Measurements from ENCODE around the gene PDE1A.
A peak's percentile ranks its signal among the peaks of the same experiment; 100 is the strongest.

Gene PDE1A

DNA sequence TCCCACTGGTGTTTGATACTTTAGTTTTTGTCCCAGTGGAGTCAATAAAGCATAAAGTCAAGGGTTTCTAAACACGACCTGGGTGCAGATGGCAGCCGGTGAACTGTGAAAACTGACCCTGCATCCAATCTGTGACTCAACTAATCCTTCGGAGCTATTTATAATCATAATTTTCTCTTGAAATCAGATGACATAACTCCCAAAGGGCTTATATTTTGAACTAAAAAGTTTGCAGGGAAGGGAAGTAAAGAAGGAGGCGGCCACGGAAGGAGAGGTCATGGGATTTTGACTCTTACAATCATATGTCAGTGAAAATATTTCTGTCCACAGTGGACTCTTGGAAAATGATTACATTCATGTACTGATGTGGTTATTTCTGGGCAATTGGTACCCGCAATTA, 178.5 kb downstream of the PDE1A start:
- H3K4me3 ChIP-seq (ENCODE audit: low read depth, low read length), result no peak overlapping the region
- no peak for DNase-seq (ENCODE audit: low read depth)
- TF ChIP-seq, protein P1, sequence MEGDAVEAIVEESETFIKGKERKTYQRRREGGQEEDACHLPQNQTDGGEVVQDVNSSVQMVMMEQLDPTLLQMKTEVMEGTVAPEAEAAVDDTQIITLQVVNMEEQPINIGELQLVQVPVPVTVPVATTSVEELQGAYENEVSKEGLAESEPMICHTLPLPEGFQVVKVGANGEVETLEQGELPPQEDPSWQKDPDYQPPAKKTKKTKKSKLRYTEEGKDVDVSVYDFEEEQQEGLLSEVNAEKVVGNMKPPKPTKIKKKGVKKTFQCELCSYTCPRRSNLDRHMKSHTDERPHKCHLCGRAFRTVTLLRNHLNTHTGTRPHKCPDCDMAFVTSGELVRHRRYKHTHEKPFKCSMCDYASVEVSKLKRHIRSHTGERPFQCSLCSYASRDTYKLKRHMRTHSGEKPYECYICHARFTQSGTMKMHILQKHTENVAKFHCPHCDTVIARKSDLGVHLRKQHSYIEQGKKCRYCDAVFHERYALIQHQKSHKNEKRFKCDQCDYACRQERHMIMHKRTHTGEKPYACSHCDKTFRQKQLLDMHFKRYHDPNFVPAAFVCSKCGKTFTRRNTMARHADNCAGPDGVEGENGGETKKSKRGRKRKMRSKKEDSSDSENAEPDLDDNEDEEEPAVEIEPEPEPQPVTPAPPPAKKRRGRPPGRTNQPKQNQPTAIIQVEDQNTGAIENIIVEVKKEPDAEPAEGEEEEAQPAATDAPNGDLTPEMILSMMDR (IDR thresholded peaks at IDR 0.05; ENCODE audit: insufficient read depth, low read depth, low read length, missing control alignments), result no peak

DNA sequence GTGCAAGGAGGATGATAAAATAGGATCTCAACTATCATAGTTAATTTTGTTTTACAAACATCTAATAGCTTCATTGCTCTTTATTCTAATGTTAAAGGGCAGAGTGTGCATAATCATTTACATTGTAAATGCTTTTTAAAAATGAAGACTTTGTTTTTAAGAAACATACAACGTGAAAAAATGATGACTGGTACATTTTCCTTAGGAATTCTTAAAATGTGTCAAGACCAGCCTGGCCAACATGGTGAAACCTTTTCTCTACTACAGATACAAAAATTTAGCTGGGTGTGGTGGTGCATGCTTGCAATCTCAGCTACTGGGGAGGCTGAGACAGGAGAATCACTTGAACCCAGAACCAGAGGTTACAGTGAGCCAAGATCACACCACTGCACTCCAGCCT, 179.0 kb downstream of the PDE1A start:
- no peak for DNase-seq (ENCODE audit: low read depth)
- no peak overlapping the region for H3K4me3 ChIP-seq (ENCODE audit: low read depth, low read length)
- TF ChIP-seq, protein P1 (IDR thresholded peaks at IDR 0.05; ENCODE audit: insufficient read depth, low read depth, low read length, missing control alignments), result no peak

DNA sequence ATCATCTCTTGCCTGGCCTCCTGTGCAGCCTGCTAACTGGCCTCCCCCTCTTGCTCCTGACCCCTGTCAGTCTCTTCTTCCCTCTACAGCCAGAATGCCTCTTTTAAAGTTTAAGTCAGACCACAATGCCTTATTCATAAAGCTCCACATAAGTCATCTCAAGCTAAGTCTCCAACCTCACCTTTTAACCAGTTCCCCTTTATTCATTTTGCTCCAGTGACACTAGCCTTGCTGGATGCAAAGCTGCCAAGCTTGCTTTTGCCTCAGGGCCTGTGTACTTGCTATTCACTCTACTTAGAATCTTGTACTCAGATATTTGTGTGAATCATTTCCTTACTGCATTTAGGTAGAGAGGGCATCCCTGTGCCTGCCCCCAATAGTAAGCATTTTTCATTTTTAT, 180.9 kb downstream of the PDE1A start:
- peak; percentile 13 for DNase-seq (ENCODE audit: low read depth)
- no peak overlapping the region for H3K4me3 ChIP-seq (ENCODE audit: low read depth, low read length)
- TF ChIP-seq, protein P1 (IDR thresholded peaks at IDR 0.05; ENCODE audit: insufficient read depth, low read depth, low read length, missing control alignments), result no peak

DNA sequence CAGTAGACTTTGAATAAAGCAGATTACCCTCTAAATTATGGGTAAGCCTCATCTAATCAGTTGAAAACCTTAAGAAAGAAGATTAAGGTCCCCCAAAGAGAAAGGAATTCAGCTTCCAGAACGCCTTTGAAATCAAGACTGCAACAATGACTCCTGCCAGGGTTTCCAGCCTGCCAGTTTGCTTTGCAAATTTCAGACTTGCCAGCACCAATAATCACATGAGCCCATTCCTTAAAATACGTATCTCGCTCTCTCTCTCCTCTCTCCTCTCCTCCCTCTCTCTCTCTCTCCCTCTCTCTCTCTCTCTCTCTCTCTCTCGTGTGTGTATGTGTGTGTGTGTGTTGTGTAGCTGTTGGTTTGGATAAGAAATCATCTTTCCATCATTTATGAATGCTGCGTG, 184.2 kb downstream of the PDE1A start:
- DNase-seq (ENCODE audit: low read depth), result no peak

DNA sequence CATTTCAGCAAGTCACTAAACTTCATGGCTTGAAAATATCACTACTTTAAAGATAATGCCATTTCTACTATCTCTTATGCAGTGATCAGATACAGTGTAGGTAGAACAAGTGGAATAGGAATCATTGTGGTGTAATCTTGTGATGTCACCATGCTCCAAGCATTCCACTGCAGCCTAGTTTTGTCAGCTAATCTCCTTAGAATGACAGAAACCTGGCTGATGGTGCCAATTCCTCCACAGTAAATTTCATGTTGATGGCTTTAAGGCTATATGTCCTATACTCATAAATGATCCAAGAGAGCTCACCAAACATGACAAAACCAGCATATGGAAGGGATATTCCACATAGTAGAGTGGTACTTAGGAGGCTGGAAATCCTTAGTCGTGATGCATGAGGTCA, 184.9 kb downstream of the PDE1A start:
- DNase-seq (ENCODE audit: low read depth), result no peak
- H3K4me3 ChIP-seq (ENCODE audit: low read depth, low read length), result no peak overlapping the region
- TF ChIP-seq, protein P1 (IDR thresholded peaks at IDR 0.05; ENCODE audit: insufficient read depth, low read depth, low read length, missing control alignments), result no peak

More for the DNA sequence above, 184.2 kb downstream of the PDE1A start:
- no peak overlapping the region for H3K4me3 ChIP-seq (ENCODE audit: low read depth, low read length)
- TF ChIP-seq, protein P1 (IDR thresholded peaks at IDR 0.05; ENCODE audit: insufficient read depth, low read depth, low read length, missing control alignments), result no peak

DNA sequence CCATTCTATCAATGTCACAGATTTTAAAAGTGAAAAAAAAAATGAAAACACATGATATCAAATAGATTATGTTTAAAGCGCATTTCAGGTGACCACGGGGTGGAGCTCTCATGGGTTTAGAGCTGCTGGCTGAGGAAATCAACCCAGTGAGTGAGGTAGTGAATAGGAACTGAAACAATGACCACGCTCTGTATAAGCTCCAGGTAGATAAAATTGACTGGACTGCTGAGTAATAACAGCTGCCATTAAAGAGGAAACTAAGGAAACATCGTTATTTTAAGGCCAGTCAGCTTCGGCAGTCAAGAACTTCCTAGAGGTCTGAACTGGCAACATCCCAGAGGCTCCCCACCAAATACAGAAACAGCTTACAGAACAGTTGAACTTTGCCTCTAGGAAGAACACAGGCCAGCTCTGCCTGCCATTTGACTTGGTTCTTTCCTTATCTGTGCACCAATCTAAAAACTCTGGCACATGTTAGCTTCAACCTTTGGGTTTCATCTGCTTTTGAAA, 185.9 kb downstream of the PDE1A start:
- DNase-seq (ENCODE audit: low read depth), result peak; percentile 77
- TF ChIP-seq, protein P1 (IDR thresholded peaks at IDR 0.05; ENCODE audit: insufficient read depth, low read depth, low read length, missing control alignments), result peak; percentile 51
- no peak overlapping the region for H3K4me3 ChIP-seq (ENCODE audit: low read depth, low read length)

DNA sequence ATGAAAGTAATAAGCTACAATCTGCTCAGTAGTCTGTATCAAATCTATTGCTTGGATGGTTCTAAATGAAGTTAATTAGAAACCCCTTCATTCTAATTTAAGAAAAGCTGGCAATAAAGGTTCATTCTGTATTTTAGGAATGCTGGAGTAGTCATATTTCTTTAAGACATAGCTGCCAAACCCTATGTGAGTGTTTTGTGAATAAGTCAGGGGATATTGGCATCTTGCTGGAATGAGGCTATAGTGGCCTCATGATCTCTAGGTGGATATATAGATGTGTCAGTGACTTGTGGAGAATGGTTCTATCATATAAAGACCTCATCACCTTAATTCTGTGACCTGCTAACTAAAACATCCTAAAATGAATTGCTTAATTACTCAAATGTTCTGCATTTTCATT, 196.3 kb downstream of the PDE1A start:
- no peak overlapping the region for H3K4me3 ChIP-seq (ENCODE audit: low read depth, low read length)
- TF ChIP-seq, protein P1 (IDR thresholded peaks at IDR 0.05; ENCODE audit: insufficient read depth, low read depth, low read length, missing control alignments), result no peak
- no peak for DNase-seq (ENCODE audit: low read depth)

Data from GM12865 (cell line).